HK-2 (cell line): ENCODE results near the gene DUSP15.
"Not testable (repeated sequence)": the region's sequence is repeated elsewhere in the genome, so short reads cannot be mapped to it uniquely, and the experiment has no call there.

Experiments
- DNase-seq: peaks from one replicate; pipeline ENCODE4 v3.0.0-alpha.2; 2018; ENCODE audit not compliant: unreplicated experiment

The DUSP15 gene

GRCh38 chr20:31839782-31840487, 30.4 kb downstream of the DUSP15 start:
- no peak for DNase-seq

- DNase-seq, result peak; percentile 49
Observed at GRCh38 chr20:31838646-31839292, 31.6 kb downstream of the DUSP15 start.

- DNase-seq, result peak; percentile 65
Observed at GRCh38 chr20:31837896-31838397, 32.4 kb downstream of the DUSP15 start.

DNA sequence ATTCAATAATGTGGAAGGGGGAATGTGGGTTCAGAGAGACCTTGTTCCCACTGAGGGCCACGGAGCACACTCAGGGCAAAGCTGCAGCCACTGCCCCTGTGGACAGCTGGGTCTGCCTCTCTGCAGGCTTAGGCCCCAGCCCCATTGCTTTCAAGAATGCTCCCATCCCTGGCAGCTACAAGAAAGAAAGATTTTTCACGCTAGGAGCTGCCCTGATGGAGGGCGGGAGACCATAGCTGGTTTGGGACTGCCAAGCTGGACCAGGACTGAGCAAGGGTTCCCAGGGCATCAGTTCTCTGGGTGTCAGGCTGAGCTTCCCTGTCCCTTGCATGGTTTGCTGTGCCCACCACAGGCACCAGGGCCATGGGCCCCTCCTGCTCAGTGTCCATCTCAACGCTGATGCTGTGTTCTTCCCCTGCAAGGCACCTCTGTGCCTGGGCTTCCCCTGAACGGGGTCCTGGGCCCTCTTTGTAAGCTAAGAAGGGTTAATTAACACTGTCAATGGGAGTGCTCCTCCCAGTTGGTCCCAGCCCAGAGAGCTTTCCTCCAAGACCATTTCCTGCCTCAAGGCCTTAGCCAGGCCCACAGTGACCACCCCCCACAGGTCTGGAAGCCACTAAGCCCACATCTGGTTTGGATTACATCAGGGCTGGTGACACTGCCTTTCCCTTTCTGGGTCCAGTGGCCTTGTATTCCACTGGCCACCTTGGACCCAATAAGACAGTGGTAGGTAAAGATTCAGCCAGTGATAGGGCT, 33.3 kb downstream of the DUSP15 start:
- no peak for DNase-seq

DNA sequence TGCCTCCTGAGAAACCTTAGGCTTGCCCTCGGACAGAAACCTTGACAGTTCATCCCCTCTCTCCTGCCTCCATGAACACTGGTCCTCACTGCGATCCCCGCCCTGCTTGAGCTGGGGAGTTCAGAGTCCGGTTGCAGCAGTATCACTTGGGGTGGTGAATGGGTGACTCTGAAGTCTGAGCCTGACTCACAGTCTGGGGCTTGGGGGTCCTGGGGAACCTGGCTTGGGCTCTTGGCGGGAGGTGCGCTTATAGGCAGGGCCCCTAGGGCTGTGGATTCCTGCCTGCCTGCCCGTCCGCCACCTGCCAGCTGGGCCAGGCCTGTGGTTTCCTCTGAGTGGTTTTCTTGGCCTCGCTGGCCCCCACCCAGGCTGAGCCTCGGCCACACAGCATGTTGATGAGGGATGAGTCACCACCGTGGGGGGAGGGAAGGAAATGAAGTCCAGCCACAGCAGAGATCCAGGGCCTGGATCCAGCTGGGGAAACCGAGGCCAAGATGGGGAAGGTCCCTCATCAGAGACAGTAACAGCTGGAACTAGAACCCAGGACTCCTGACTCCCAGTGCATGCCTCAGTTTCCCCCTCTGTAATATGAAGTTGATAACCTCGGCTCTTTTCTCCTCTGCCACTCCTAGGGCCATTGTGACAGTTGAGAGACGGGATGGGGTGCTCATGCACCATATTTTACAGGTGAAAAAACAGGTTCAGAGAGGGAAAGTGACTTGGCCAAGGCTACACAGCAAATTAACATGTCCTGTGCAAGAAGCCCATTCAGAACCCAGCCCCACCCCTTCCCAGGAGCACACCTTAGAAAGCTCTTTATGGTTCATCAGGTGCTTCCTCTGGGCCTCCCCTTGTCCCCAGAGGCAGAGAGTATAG, 34.1 kb downstream of the DUSP15 start:
- DNase-seq, result peak; percentile 96

GRCh38 chr20:31835554-31835953, 34.8 kb downstream of the DUSP15 start:
- DNase-seq, result no peak

GRCh38 chr20:31833931-31834521, 36.3 kb downstream of the DUSP15 start:
- no peak for DNase-seq

DNA sequence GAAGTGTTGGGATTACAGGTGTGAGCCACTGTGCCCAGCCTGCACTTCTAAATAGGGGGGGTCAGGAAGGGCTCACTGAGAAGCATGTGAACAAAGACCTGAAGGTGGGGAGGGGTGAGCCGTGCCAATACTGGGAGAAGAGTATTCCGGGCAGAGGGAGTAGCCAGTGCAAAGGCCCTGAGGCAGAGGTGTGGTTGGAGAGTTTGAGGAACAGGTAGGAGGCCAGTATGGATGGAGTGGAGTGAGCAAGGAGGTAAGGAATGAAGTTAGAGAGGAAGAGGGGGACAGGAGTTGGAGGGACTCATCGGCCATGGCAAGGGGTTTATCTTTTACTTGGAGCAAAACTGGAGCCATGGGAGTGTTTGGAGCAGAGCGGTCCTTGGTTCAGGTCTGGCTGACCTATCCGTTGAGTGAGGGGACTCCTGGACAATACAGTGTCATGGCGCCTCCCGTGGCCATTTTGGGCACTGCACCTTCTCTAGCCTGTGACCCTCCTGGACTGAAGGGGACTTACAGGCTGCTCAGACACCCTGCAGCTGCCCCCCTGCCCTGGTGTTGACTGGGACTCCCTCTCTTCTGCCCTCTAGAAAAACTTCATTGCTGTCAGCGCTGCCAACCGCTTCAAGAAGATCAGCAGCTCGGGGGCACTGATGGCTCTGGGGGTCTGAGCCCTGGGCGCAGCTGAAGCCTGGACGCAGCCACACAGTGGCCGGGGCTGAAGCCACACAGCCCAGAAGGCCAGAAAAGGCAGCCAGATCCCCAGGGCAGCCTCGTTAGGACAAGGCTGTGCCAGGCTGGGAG, 37.0 kb downstream of the DUSP15 start:
- DNase-seq, result peak; percentile 74

DNA sequence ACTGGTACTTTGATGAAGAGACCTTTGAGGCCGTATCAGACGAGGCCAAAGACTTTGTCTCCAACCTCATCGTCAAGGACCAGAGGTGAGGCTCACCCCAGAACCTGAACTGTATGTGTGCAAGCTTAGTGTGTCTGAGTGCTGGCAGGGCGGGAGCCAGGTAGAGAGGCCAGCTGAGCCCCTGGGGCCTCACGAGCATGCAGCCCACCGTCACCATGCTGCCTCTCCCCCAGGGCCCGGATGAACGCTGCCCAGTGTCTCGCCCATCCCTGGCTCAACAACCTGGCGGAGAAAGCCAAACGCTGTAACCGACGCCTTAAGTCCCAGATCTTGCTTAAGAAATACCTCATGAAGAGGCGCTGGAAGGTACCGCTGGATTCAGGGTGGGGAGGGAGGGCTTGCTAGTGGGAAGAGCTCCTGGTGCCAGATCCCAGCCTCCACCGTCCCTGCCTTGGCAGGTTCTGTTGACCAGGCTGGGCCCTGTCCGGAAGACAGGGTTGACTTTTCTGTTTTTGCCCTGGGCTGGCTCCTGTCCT, 38.5 kb downstream of the DUSP15 start:
- no peak for DNase-seq

DNA sequence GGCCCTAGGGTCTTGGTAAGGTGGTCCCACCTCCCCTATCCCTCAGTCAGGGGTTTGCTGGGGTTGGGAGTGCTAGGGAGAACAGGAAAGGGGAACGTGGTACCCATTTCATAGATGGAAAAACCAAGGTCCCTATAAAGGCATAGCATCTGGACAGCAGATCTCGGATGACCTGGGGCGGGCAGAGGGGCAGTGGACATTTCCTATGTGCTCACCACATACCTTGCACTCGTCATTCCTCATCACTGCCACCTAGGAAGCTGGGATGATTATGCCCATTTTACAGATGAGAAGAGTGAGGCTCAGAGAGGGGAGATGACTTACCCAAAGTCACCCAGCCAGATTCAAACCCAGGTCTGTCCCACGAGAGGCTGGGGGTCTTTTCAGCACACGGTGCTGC, 39.1 kb downstream of the DUSP15 start:
- DNase-seq, result no peak

DNA sequence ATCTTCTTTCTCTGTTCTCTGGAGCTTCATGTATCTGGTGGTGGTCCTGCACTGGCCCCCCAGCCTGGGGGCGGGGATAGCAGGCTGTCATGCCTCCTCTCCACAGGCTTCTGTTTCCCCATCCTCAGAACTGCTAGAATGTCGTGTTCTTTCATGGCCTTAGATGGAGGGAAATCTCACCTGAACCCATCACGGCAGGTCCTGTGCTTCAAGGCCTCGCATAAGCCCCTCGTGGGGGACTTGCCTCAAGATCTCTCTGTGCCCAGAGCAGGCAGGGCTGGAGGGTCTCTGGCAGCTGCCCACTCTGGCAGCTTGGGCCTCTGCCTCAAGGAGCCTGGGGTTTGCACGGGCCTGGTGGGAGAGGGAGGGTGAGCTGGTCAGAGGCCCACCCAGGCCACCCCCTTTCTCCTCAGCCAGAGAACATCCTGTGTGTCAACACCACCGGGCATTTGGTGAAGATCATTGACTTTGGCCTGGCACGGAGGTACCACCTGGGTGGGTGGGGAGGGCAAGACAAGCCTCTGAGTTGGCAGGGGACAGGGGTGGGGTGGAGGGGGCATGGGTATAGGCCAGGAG, 39.8 kb downstream of the DUSP15 start:
- no peak for DNase-seq

DNA sequence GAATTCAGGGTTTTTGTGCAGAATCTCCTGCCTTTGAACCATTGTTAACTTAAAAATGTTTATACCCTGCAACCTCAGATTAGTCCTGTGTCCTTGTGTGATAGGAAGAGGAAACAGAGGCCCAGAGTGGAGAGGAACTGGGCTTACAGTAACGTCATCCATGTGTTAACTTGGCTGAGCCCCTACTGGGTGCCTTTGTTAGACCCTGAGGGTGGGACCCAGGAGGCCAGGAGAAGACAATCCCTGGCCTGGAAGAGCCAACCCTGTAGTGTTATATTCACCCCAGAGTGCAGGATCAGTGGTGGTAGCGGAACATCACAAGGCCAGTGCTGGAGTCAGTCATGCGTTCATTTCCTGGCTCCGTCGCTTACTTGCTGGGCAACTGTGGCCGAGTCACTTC, 40.6 kb downstream of the DUSP15 start:
- DNase-seq, result peak; percentile 47

- not testable (repeated sequence) for DNase-seq
Observed at GRCh38 chr20:31828016-31828415, 42.3 kb downstream of the DUSP15 start.

DNA sequence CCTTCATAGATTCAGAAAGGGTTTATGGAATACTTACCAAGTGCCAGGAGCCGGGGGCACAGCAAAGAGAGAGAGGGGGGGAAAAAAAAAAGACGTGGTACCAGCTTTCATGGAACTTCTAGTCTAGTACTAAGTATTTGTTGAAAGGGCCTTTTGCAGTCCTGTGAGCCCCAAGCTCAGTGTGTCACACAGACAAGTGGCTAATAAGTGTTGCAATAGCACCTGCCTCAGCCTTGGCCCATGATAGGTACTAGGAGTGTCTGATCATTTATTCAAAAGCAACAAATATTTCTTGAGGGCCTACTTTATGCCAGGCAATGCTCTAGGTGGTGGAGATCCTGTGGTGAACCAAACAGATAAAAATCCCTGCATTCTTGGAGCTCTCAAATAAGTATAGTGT, 43.3 kb downstream of the DUSP15 start:
- no peak for DNase-seq

DNA sequence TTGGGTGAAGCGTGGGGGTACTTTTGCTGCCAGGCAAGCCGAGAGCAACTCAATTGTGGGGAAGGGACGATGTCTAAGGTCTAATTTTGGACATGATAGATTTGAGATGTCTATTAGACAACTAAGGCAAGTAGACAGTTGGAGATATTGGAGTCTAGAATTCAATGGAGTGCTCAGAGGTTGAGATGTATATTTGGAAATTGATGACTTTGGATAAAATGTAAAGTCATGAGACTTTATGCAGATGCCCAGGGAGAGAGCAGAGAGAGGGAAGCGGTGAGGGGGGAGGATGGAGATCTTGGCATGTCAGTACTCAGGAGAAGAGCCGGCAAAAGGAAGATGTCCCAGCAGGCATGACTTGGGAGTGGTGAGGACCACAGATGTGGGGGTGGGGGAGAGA, 44.3 kb downstream of the DUSP15 start:
- DNase-seq, result no peak

DNA sequence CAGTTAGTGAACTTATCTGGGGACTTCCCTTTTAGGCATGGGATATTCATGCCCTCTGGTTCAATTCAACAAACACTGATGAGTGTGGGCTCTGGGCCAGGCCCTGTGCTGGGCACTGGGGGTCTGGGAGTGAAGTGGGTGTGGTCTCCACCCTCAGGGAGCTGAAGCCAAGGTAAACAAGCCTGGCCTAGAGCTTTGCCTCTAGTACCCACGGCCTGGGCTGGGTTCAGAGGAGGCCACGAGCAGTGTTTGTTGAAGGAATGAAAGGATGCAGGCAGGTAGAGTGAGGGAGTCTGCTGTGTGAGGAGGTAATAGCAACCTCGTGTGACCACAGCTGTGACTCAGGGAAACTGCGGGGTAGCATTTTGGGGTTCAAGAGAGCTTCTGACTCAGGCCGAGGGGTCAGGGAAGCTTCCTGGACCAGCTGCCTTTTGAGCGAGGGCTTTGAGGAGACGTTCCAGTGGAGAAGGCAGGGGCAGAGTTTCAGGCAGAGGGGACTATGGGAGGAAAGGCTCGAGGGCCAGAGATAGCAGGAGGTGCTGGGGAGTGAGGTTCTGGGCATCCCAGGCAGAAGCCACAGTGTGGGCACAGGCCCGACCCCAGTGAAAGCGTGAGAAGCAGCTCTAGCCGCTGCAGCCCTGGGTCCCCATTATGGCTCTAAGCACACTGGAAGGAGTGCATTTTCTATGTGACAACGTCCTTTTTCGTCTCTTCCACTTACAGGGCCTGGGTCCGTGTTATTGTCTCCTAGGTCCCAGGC, 45.6 kb downstream of the DUSP15 start:
- DNase-seq, result no peak

- DNase-seq, result no peak
Observed at GRCh38 chr20:31824125-31824485, 46.2 kb downstream of the DUSP15 start.

- peak; percentile 48 for DNase-seq
Observed at GRCh38 chr20:31823360-31824124, 46.8 kb downstream of the DUSP15 start.
